Activated CD8-positive, alpha-beta T cell treated with anti-CD3 and anti-CD28 coated beads, Interleukin-2, amount 10 ng/mL, durations not matched to agents 7 days and 5 days (primary cell): ENCODE results near the gene CPAMD8. TPM values are rescaled to one million over a fixed set of nuclear protein-coding genes. Genes with fewer than 3 reads are reported as not detected.

ENCODE experiments used
- ATAC-seq: fragments of 150-1000 bp; cut with Tn5 transposase; one replicate; pipeline ENCODE4 v1.10.0; 2021; ENCODE audit warnings: moderate library complexity
- CTCF ChIA-PET: fragments of 350-600 bp; sonication (Branson Sonifier 250); formaldehyde crosslinking; loops from one replicate; lab custom pipeline; 2021; ENCODE audit warnings: antibody characterized with exemption; lab: Charles Lee
- POLR2A ChIA-PET: fragments of 350-600 bp; sonication (Branson Sonifier 250); formaldehyde crosslinking; loops from one replicate; lab custom pipeline; 2021; ENCODE audit warnings: antibody characterized with exemption; lab: Charles Lee
- DNase-seq: peaks from one replicate; pipeline ENCODE4 v3.0.0-alpha.2; 2020
- H3K27ac Mint-ChIP-seq: one replicate; pipeline ENCODE4 v1.8.0; 2021; ENCODE audit warnings: mild to moderate bottlenecking, mixed read lengths
- H3K27me3 Mint-ChIP-seq: one replicate; pipeline ENCODE4 v1.8.0; 2021; ENCODE audit warnings: low read depth, mixed read lengths
- H3K36me3 Mint-ChIP-seq: one replicate; pipeline ENCODE4 v1.8.0; 2021; ENCODE audit warnings: low read depth, mixed read lengths
- H3K4me1 Mint-ChIP-seq: one replicate; pipeline ENCODE4 v1.8.0; 2021; ENCODE audit warnings: low read depth, mixed read lengths
- H3K4me3 Mint-ChIP-seq: one replicate; pipeline ENCODE4 v1.8.0; 2021; ENCODE audit warnings: mild to moderate bottlenecking, mixed read lengths
- H3K9me3 Mint-ChIP-seq: one replicate; pipeline ENCODE4 v1.8.0; 2022; ENCODE audit warnings: mixed read lengths; ENCODE audit not compliant: insufficient read depth
- total RNA-seq, 2 experiments: library from RNA; stranded (reverse); gene quantifications; one replicate each; pipeline ENCODE4 v1.2.3, GENCODE V29; 2021

The CPAMD8 gene
- total RNA-seq, 2 experiments from 2014 or later, result 0.11 to 0.13 TPM

- peaks cover 15% of the 10 kb centered on the region for H3K9me3 Mint-ChIP-seq
- H3K36me3 Mint-ChIP-seq, result peaks cover 47% of the 10 kb centered on the region
- ChIA-PET POLR2A (no interaction called here), CTCF (no interaction called here)
- no peak for ATAC-seq
- peaks cover 16% of the 10 kb centered on the region for H3K4me1 Mint-ChIP-seq
- H3K4me3 Mint-ChIP-seq, result no peak overlapping the region
- H3K27me3 Mint-ChIP-seq, result no peaks in the 10 kb centered on the region
- no peak for DNase-seq
- no peak overlapping the region for H3K27ac Mint-ChIP-seq
Observed at GRCh38 chr19:16871871-16872270, 154.7 kb downstream of the CPAMD8 start.

GRCh38 chr19:16869331-16869972 lies 157.2 kb downstream of the CPAMD8 start:
- Mint-ChIP-seq H3K4me1 (peaks cover 3% of the 10 kb centered on the region), H3K9me3 (peaks cover 7% of the 10 kb centered on the region), H3K36me3 (peaks cover 34% of the 10 kb centered on the region), H3K27ac (no peak overlapping the region), H3K27me3 (no peaks in the 10 kb centered on the region), H3K4me3 (no peak overlapping the region)
- no peak for DNase-seq
- POLR2A ChIA-PET, result no interaction called here
- CTCF ChIA-PET, result no interaction called here
- no peak for ATAC-seq

DNA sequence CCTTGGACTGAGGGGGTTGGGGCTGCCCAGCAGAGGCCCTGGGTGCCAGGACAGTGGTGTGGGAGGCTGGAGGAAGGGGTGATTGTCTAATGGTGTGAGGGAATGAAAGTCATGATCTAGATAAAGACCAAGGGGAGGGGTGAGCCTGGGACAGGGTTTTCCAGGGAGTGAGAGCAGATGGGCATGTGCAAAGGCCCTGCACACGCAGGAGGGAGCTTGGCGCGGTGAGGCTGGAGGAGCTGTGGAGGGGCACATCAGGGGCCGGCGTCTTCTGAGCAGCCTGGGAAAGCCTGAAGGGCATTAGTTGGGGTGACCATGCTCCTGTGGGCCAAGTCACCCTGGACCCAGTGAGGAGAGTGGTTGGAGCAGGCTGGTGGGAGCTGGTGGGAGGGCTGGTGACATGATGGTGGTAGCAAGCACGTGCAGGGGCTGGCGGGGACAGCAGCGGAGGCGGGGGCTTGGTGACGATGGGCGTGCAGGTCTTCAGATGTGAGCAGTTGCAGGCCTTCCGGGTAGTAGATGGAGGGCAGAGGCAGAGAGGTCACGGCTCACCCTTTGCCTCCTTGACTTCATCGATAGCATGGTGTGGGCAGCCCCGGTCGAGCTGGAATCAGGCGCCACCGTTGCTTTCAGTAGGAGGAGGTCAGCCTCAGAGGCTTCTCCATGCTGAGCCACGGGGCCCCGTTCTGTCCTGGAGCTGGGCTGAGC lies 158.0 kb downstream of the CPAMD8 start:
- H3K27me3 Mint-ChIP-seq, result no peaks in the 10 kb centered on the region
- ChIA-PET CTCF (no interaction called here), POLR2A (no interaction called here)
- H3K9me3 Mint-ChIP-seq, result no peaks in the 10 kb centered on the region
- DNase-seq, result no peak
- H3K27ac Mint-ChIP-seq, result no peak overlapping the region
- H3K4me3 Mint-ChIP-seq, result no peak overlapping the region
- H3K36me3 Mint-ChIP-seq, result peaks cover 25% of the 10 kb centered on the region
- H3K4me1 Mint-ChIP-seq, result no peaks in the 10 kb centered on the region
- no peak for ATAC-seq

- no peak for ATAC-seq
- no peak overlapping the region for H3K27ac Mint-ChIP-seq
- H3K4me1 Mint-ChIP-seq, result peaks cover 10% of the 10 kb centered on the region
- DNase-seq, result no peak
- H3K36me3 Mint-ChIP-seq, result peaks cover 15% of the 10 kb centered on the region
- H3K27me3 Mint-ChIP-seq, result no peaks in the 10 kb centered on the region
- POLR2A ChIA-PET, result no interaction called here
- CTCF ChIA-PET, result no interaction called here
- no peaks in the 10 kb centered on the region for H3K9me3 Mint-ChIP-seq
- no peak overlapping the region for H3K4me3 Mint-ChIP-seq
Observed at GRCh38 chr19:16867211-16867610, 159.4 kb downstream of the CPAMD8 start.

DNA sequence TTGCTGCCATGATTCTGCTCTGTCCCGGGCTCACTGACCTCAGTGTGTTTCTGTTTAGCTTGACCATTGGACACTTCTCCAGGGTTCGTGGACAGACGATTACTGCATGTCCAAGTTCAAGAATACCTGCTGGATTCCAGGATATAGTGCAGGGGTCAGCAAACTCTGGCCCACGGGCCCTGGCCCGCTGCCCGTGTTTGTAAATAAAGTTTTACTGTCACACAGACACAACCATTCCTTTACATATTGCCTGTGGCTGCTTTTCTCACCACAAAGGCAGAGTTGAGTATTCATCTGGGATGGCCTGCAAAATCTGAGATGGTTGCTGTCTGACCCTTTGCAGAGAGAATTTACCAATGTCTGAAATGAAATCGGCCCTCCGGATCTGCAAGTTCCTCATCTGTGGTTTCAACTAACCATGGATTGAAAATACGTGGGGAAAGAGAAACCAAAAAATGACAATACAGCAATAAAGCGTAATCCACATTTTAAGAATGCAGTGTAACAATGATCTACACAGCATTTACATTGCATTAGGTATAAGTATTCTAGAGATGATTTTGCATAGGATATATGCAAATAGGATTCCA lies 163.7 kb downstream of the CPAMD8 start:
- ATAC-seq (no peak), DNase-seq (no peak)
- no peak overlapping the region for H3K27ac Mint-ChIP-seq
- no peak overlapping the region for H3K4me3 Mint-ChIP-seq
- no peaks in the 10 kb centered on the region for H3K9me3 Mint-ChIP-seq
- CTCF ChIA-PET, result no interaction called here
- POLR2A ChIA-PET, result no interaction called here
- no peaks in the 10 kb centered on the region for H3K27me3 Mint-ChIP-seq
- H3K36me3 Mint-ChIP-seq, result peaks cover 6% of the 10 kb centered on the region
- H3K4me1 Mint-ChIP-seq, result peaks cover 16% of the 10 kb centered on the region

- Mint-ChIP-seq H3K27me3 (no peaks in the 10 kb centered on the region), H3K4me1 (peaks cover 16% of the 10 kb centered on the region), H3K36me3 (peaks cover 2% of the 10 kb centered on the region), H3K9me3 (no peaks in the 10 kb centered on the region), H3K4me3 (no peak overlapping the region), H3K27ac (no peak overlapping the region)
- DNase-seq, result no peak
- ChIA-PET CTCF (no interaction called here), POLR2A (no interaction called here)
- no peak for ATAC-seq
Observed at GRCh38 chr19:16861834-16862233, 164.8 kb downstream of the CPAMD8 start.

DNA sequence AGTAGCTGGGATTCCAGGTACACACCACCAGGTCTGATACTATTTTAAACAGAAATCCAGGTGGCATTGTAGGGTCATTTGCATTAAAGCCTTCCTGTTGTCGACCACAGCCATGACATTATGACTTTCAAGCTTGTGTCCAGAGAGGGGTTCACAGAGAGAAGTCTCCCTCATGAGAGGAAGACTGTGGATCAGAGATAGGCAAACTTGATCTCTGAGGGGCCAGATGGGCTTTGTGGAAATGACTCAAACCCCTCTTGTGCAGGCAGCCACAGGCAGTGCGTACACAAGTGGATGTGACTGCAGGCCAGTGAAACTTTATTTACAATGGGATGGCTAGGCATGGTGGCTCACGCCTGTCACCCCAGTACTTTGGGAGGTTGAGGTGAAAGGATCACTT lies 165.6 kb downstream of the CPAMD8 start:
- ChIA-PET POLR2A (no interaction called here), CTCF (no interaction called here)
- Mint-ChIP-seq H3K4me1 (peaks cover 16% of the 10 kb centered on the region), H3K36me3 (no peaks in the 10 kb centered on the region), H3K9me3 (no peaks in the 10 kb centered on the region), H3K27ac (no peak overlapping the region), H3K4me3 (no peak overlapping the region), H3K27me3 (no peaks in the 10 kb centered on the region)
- no peak for ATAC-seq
- DNase-seq, result no peak

- Mint-ChIP-seq H3K36me3 (no peaks in the 10 kb centered on the region), H3K27ac (no peak overlapping the region), H3K4me1 (peaks cover 16% of the 10 kb centered on the region), H3K4me3 (no peak overlapping the region), H3K9me3 (no peaks in the 10 kb centered on the region), H3K27me3 (no peaks in the 10 kb centered on the region)
- CTCF ChIA-PET, result no interaction called here
- ATAC-seq (no peak), DNase-seq (no peak)
- POLR2A ChIA-PET, result no interaction called here
Observed at GRCh38 chr19:16860118-16860517, 166.5 kb downstream of the CPAMD8 start.

GRCh38 chr19:16859626-16860025 lies 167.0 kb downstream of the CPAMD8 start:
- H3K4me1 Mint-ChIP-seq, result peaks cover 16% of the 10 kb centered on the region
- no peak overlapping the region for H3K4me3 Mint-ChIP-seq
- ChIA-PET POLR2A (no interaction called here), CTCF (no interaction called here)
- H3K9me3 Mint-ChIP-seq, result no peaks in the 10 kb centered on the region
- ATAC-seq (no peak), DNase-seq (no peak)
- no peaks in the 10 kb centered on the region for H3K27me3 Mint-ChIP-seq
- no peaks in the 10 kb centered on the region for H3K36me3 Mint-ChIP-seq
- H3K27ac Mint-ChIP-seq, result no peak overlapping the region

DNA sequence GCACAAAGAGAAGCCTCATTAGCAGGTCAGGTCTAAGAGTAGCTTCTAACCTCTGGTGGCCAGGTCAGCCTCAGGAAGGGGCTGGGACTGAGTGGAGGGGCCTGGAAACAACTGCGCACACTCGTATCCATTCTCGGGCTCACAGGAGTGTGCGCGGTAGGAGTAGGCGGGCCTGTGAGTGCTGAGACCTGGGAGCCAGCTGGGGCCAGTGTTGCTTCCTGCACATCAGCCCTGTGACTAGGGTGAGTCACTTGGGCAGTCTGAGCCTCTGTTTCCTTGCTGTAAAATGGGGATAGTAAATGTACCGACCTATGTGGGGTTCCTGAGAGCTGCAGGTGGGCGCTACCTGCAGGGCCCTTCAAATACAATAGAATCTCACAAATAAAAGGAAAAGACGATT lies 170.5 kb downstream of the CPAMD8 start:
- POLR2A ChIA-PET, result no interaction called here
- no peak overlapping the region for H3K27ac Mint-ChIP-seq
- peaks cover 2% of the 10 kb centered on the region for H3K4me1 Mint-ChIP-seq
- CTCF ChIA-PET, result no interaction called here
- H3K4me3 Mint-ChIP-seq, result no peak overlapping the region
- DNase-seq, result no peak
- peaks cover 4% of the 10 kb centered on the region for H3K36me3 Mint-ChIP-seq
- no peaks in the 10 kb centered on the region for H3K27me3 Mint-ChIP-seq
- H3K9me3 Mint-ChIP-seq, result no peaks in the 10 kb centered on the region
- ATAC-seq, result no peak

DNA sequence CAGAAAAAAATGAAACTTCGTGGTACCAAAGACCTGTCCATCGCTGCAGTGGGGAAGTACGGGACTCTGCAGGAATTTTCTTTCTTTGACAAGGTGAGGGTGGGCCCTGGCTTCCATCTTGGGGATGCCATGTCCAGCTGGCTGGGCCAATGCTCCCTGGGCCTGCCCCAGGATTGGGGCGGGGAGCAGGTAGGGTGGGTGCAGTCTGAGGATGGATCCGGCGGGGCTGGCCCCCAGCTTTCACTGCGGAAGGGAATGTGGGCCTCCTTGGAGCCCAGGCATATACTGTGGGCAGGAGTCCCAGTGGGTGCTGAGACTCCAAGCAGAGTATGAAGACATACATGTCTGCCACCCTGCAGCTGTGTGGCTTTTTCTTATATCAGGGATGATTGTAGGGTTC lies 173.5 kb downstream of the CPAMD8 start:
- no peak for DNase-seq
- POLR2A ChIA-PET, result no interaction called here
- Mint-ChIP-seq H3K4me1 (no peaks in the 10 kb centered on the region), H3K36me3 (peaks cover 14% of the 10 kb centered on the region), H3K27me3 (no peaks in the 10 kb centered on the region), H3K4me3 (no peak overlapping the region), H3K27ac (no peak overlapping the region), H3K9me3 (no peaks in the 10 kb centered on the region)
- no peak for ATAC-seq
- CTCF ChIA-PET, result no interaction called here

DNA sequence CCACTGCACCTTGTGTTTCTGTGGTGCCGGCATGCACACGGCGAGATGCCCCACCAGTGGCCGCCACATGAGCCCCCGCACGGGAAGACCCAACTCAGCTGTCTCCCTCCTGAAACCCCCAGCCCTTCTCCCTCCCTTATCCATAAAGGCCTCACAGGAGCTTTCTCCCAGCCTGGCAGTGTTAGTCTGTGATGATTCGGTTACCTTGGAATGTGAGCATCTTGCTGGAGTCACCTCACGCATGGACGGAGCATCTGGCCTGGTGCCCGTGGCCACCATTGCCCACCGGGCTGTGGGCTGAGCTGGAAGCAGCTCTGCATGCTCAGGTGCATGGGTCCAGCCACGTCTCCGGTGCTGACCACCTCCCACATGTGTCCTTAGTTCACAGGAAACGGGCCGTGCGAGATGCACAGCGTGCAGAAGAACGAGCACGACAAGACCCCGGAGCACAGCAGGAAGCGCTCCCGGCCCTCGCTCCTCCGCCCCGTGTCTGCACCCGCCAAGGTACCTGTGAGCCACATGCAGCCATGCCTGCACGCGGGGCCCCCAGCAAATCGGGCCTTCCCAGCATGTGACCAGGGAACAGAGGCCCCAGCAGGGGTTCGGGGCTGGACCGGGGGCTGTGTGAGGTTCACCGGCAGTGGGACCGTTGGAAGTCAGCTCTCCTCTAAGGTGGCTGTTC lies 175.4 kb downstream of the CPAMD8 start:
- ATAC-seq (no peak), DNase-seq (no peak)
- Mint-ChIP-seq H3K4me3 (no peak overlapping the region), H3K27ac (no peak overlapping the region), H3K27me3 (no peaks in the 10 kb centered on the region), H3K36me3 (peaks cover 23% of the 10 kb centered on the region), H3K4me1 (no peaks in the 10 kb centered on the region), H3K9me3 (no peaks in the 10 kb centered on the region)
- ChIA-PET CTCF (no interaction called here), POLR2A (no interaction called here)
